GM19395 (cell line): Measurements from ENCODE around the gene FLACC1.
"Not testable (repeated sequence)": the region's sequence is repeated elsewhere in the genome, so short reads cannot be mapped to it uniquely, and the experiment has no call there.

Source experiments
- ATAC-seq: cut with Tn5 transposase; IDR thresholded peaks from one replicate; pipeline ENCODE4 v1.9.1; 2021; ENCODE audit warnings: mild to moderate bottlenecking, moderate library complexity; ENCODE audit not compliant: unreplicated experiment

Gene FLACC1

DNA sequence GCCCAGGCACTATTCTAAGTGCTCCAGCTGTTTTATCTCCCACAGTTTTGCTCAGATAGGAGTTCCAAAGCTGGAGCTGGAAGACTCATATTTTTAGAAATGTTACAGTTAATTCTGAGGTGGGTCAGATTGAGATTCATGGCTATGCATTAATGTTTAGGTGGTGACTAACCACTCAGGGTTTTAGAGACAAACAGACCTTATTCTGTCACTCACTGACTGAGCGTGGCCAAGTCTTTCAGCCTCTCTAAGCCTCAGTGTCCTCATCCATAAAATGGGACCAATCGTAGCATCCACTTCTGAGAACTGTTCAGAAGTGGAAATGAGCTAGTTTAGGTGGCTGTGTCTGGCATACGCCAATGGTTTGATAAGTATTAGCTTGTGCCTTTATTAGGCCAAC is 101.1 kb downstream of the FLACC1 start:
- ATAC-seq: no peak

DNA sequence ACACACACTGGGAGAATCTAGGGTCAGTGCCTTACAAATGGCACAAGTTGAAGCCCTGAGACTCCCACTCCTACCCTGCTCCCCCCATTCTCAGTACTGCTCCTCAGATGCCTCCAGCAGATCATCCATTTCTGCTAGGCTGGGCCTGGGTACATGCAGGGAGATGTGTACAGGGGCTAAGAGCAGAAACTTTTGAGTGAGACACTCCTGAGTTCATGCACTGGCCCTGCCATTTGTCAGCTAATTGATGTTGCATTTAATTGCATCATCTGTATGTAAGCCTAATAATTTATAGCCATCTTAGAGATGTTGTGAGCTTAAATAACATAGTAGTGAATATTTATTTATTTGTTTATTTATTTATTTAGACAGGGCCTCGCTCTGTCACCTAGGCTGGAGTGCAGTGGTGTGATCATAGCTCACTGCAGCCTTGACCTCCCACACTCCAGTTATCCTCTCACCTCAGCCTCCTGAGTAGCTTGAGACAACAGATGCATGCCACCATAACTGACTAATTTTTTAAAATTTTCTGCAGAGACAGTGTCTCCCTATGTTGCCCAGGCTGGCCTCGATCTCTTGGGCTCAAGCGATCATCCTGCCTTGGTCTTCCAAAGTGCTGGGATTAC is 101.6 kb downstream of the FLACC1 start:
- no peak for ATAC-seq

- ATAC-seq: no peak
These were observed 102.9 kb downstream of the FLACC1 start for GRCh38 chr2:201254081-201254730.

DNA sequence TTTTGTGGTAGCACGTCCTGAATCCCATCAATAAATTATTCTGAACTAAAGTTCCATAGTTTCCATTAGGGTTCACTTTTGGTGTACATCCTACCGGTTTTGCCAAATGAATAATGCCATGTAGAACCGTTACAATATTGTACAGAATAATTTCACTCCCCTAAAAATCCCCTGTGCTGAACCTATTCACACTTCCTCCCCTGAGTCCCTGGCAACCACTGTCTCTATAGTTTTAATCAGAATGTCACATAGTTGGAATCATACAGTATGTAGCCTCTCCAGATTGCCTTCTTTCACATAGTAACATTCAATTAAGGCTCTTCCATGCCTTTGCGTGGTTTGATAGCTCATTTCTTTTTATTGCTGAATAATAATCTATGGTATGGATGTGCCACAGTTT is 106.4 kb downstream of the FLACC1 start:
- no peak for ATAC-seq

DNA sequence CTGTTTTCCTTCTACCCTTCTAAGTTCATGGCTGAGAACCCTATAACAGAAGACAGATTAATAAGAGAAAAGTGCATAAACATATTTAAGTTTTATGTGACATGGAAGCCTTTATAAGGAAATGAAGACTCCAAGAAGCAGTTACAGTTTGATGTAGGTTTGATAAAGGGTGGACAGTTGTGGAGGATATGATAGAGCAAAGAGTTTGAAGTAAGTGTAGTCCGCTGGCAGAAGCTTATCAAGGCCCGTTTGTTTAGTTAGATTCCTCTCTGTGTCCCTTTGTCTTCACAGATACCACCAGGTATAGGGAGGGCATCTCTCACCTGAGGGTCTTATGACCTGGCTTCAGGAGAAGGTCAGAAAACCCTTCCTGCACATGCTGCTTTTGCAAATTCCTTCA is 107.3 kb downstream of the FLACC1 start:
- ATAC-seq: no peak

DNA sequence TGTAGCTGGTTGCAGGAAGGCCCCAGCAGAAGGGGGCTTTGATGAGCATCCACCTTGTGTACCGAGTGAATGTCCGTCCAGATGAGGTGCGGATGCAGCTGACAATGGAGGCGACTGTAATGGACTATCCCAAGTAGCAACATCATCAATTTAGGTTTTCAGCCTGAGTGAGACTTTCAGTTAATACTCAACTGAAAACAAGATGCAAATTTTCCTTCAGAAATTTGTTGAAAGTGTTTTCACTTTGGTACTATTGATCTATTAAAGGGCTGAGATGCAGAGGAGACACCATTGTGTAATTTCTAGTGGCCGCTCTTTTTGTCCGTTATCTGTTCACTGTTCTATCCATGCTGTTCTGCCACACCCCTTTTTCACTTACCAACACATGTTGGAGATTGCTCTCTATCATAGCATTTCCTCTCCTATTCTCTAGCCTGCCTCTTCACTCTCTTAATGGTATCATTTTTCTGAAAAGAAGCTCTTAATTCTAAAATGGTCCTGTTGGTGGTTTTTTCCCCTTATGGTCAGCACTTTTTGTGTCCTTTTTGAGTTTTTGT is 108.8 kb downstream of the FLACC1 start:
- ATAC-seq: no peak

- no peak for ATAC-seq
These were observed 110.9 kb downstream of the FLACC1 start for GRCh38 chr2:201246280-201246679.

GRCh38 chr2:201244829-201245228 is 112.3 kb downstream of the FLACC1 start:
- no peak for ATAC-seq

- ATAC-seq: no peak
These were observed 114.4 kb downstream of the FLACC1 start for GRCh38 chr2:201242571-201243277.

DNA sequence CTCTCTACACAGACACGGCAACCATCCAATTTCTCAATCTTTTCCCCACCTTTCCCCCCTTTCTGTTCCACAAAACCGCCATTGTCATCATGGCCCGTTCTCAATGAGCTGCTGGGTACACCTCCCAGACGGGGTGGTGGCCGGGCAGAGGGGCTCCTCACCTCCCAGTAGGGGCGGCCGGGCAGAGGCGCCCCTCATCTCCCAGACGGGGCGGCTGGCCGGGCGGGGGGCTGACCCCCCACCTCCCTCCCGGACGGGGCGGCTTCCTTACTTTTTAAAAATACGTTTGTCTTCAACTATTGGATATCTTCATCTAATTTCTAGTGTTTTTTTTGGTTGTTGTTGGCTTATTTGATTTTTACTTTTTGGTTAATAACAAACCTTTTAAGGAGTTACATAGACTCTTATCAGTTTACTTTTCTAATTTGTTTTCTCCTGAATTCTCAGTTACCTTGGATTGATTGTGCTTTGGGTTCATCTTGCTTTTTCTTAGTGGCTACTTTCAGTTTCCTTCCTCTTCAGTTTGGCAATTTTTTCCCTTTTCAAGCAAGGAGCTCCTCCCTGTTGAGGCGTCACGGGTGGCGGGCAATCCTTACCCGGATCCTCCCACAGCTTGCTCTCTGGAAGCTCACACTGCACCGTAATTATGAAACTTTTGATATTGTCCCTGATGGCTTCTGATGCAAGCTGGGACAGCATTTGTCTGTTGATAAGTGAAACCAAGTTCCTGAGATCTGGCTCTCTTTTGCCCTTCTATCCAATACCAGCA is 117.8 kb downstream of the FLACC1 start:
- ATAC-seq: not testable (repeated sequence)
